Endothelial cell of umbilical vein (primary cell): Measurements from ENCODE around the gene CMC4. TPM values are rescaled to one million over a fixed set of nuclear protein-coding genes. Genes with fewer than 3 reads are reported as not detected.

Experiments
- BruUV-seq: library from RNA; stranded (reverse); fragments of 400-500 nt; replicated peaks from 2 replicates; lab custom pipeline; 2021; lab: Mats Ljungman, UMichigan
- CTCF ChIA-PET: fragments of 300-600, 350-600 bp; sonication (Branson Sonifier 250); formaldehyde crosslinking; loops from one replicate; lab custom pipeline; 2021; ENCODE audit warnings: antibody characterized with exemption, inconsistent platforms; lab: Charles Lee
- POLR2A ChIA-PET: fragments of 300-600, 350-600 bp; sonication (Branson Sonifier 250); formaldehyde crosslinking; loops from one replicate; lab custom pipeline; 2021; ENCODE audit warnings: antibody characterized with exemption, inconsistent platforms; lab: Charles Lee
- DNase-seq: peaks from one replicate; pipeline ENCODE4 v3.0.0-alpha.2; 2011; ENCODE audit warnings: low read depth, low spot score
- FAIRE-seq: peaks from 2 replicates; lab custom pipeline; 2011; peaks lifted over from hg19 to GRCh38; lab: Jason Lieb, UNC
- H2AFZ ChIP-seq: 2 replicates; pipeline ENCODE4 v1.6.0; 2012; ENCODE audit warnings: low read depth, low read length, control low read depth, inconsistent platforms
- H3K27ac ChIP-seq: 2 replicates; pipeline ENCODE4 v1.5.1; 2011; ENCODE audit warnings: low read depth, mild to moderate bottlenecking, control low read depth, low read length, moderate library complexity; ENCODE audit not compliant: insufficient read depth
- H3K27me3 ChIP-seq, 2 experiments: 2 replicates each; pipeline versions ENCODE4 v1.6.0 to v1.6.1; 2011; ENCODE audit warnings: low read length in 2 of 2, mixed read lengths in 1 of 2; ENCODE audit not compliant: control insufficient read depth in 2 of 2, insufficient read depth in 2 of 2
- H3K36me3 ChIP-seq, 2 experiments: 2 replicates in 1 of 2; 3 replicates in 1 of 2; pipeline ENCODE4 v1.5.1; 2011; ENCODE audit warnings: low read length in 2 of 2, mild to moderate bottlenecking in 1 of 2, moderate library complexity in 1 of 2; ENCODE audit not compliant: control insufficient read depth in 2 of 2, insufficient read depth in 2 of 2; ENCODE audit errors: extremely low read depth in 1 of 2
- H3K4me1 ChIP-seq: 3 replicates; pipeline ENCODE4 v1.5.1; 2011; ENCODE audit warnings: mild to moderate bottlenecking, low read length; ENCODE audit not compliant: control insufficient read depth, insufficient read depth; ENCODE audit errors: extremely low read depth
- H3K4me2 ChIP-seq: 2 replicates; pipeline ENCODE4 v1.6.1; 2011; ENCODE audit warnings: low read length, control low read depth, mixed read lengths; ENCODE audit not compliant: insufficient read depth
- H3K4me3 ChIP-seq, 3 experiments: fragments of 200-600 bp in 1 of 3; sonication (generic), shearing (Covaris generic) in 1 of 3; replicated peaks in 1 of 3; 2 replicates each; pipeline ENCODE4 v1.5.1; 2011 to 2016; ENCODE audit warnings: control low read depth in 3 of 3, low read length in 3 of 3, mild to moderate bottlenecking in 2 of 3, inconsistent platforms in 1 of 3, low read depth in 1 of 3, moderate library complexity in 1 of 3; ENCODE audit not compliant: insufficient read depth in 1 of 3
- H3K79me2 ChIP-seq: 2 replicates; pipeline ENCODE4 v1.6.0; 2012; ENCODE audit warnings: low read length, inconsistent platforms; ENCODE audit not compliant: control insufficient read depth, insufficient read depth
- H3K9ac ChIP-seq: replicated peaks from 2 replicates; pipeline ENCODE3; 2011; ENCODE audit warnings: low read length, control low read depth; ENCODE audit not compliant: insufficient read depth; ENCODE audit errors: extremely low read depth
- H3K9me1 ChIP-seq: replicated peaks from 3 replicates; pipeline ENCODE4 v1.6.0; 2011; ENCODE audit warnings: mild to moderate bottlenecking, low read length; ENCODE audit not compliant: control insufficient read depth, insufficient read depth; ENCODE audit errors: extremely low read depth
- H3K9me3 ChIP-seq: replicated peaks from 2 replicates; pipeline ENCODE4 v1.5.1; 2012; ENCODE audit warnings: low read length, inconsistent platforms; ENCODE audit not compliant: control insufficient read depth, insufficient read depth
- H4K20me1 ChIP-seq: replicated peaks from 2 replicates; pipeline ENCODE3; 2011; ENCODE audit warnings: mild to moderate bottlenecking, low read length; ENCODE audit not compliant: control insufficient read depth, insufficient read depth; ENCODE audit errors: extremely low read depth
- EZH2 ChIP-seq: IDR thresholded peaks from 2 replicates; pipeline ENCODE4 v1.6.1; 2012; ENCODE audit warnings: borderline replicate concordance, low read depth, mild to moderate bottlenecking, moderate library complexity, low read length, inconsistent platforms; ENCODE audit not compliant: severe bottlenecking
- FOS ChIP-seq: IDR thresholded peaks from 2 replicates; pipeline ENCODE4 v1.6.1; 2011; ENCODE audit warnings: mild to moderate bottlenecking, low read length, moderate library complexity, borderline replicate concordance; ENCODE audit not compliant: insufficient read depth
- GATA2 ChIP-seq: IDR thresholded peaks from 2 replicates; pipeline ENCODE4 v1.7.0; 2011; ENCODE audit warnings: low read depth, mild to moderate bottlenecking, moderate library complexity, mixed read lengths, low read length; ENCODE audit not compliant: insufficient read length, insufficient read depth
- JUN ChIP-seq: IDR thresholded peaks from 2 replicates; pipeline ENCODE4 v1.6.1; 2011; ENCODE audit warnings: borderline replicate concordance, low read depth; ENCODE audit not compliant: insufficient read length, insufficient read depth
- MYC ChIP-seq: IDR thresholded peaks from one replicate; pipeline ENCODE4 v1.6.1; 2011; ENCODE audit warnings: mild to moderate bottlenecking, low read depth, low read length
- POLR2A ChIP-seq: IDR thresholded peaks from 2 replicates; pipeline ENCODE4 v1.6.1; 2012; ENCODE audit warnings: low read depth, mild to moderate bottlenecking, control low read depth, low read length
- POLR2AphosphoS5 ChIP-seq: IDR thresholded peaks from 2 replicates; pipeline ENCODE4 v1.6.1; 2012; ENCODE audit warnings: low read depth, mild to moderate bottlenecking, control low read depth, low read length, moderate library complexity; ENCODE audit not compliant: insufficient read depth
- dilution Hi-C: fragments of 300-500 bp; cut with MboI; formaldehyde crosslinking; loops from one replicate; pipeline ENCODE4 v1.15.0; 2019; ENCODE audit warnings: low sequenced_read_pairs; ENCODE audit not compliant: extremely low pct_ligation_motif_present
- intact Hi-C: fragments of 100-400 bp; cut with micrococcal nuclease; formaldehyde crosslinking; loops from one replicate; pipeline ENCODE4 v1.10.0; 2022
- polyA plus RNA-seq, 4 experiments: library from polyadenylated mRNA; depleted of rRNA in 3 of 4; stranded (reverse) in 3 of 4; unstranded in 1 of 4; fragments of >200 nt; gene quantifications; 2 replicates each; pipeline versions ENCODE4 v1.2.1 to v1.2.3, GENCODE V29; 2011 to 2012; ENCODE audit warnings: missing spikeins in 1 of 4
- total RNA-seq: library from RNA; stranded (reverse); gene quantifications from 2 replicates; pipeline ENCODE4 v1.2.3, GENCODE V29; 2021
- TF ChIP-seq, protein P1 (sequence below), 2 donors: IDR thresholded peaks; 1 replicate in 1 of 2; 2 replicates in 1 of 2; pipeline ENCODE4 v1.5.1; 2011; ENCODE audit warnings: low read length in 2 of 2, mild to moderate bottlenecking in 2 of 2, moderate library complexity in 2 of 2, control low read depth in 1 of 2, inconsistent platforms in 1 of 2, low read depth in 1 of 2; ENCODE audit not compliant: insufficient read depth in 1 of 2; ENCODE audit errors: extremely low read depth in 1 of 2
- TF ChIP-seq, protein P2 (sequence below): IDR thresholded peaks from 2 replicates; pipeline ENCODE4 v1.6.1; 2011; ENCODE audit not compliant: insufficient read depth, insufficient read length

Gene CMC4
- total and polyA plus RNA-seq, 2 donors (not counting 3 experiments of a cell fraction or from before 2014, with no cell fraction given) = 3.2 to 6.7 TPM

DNA sequence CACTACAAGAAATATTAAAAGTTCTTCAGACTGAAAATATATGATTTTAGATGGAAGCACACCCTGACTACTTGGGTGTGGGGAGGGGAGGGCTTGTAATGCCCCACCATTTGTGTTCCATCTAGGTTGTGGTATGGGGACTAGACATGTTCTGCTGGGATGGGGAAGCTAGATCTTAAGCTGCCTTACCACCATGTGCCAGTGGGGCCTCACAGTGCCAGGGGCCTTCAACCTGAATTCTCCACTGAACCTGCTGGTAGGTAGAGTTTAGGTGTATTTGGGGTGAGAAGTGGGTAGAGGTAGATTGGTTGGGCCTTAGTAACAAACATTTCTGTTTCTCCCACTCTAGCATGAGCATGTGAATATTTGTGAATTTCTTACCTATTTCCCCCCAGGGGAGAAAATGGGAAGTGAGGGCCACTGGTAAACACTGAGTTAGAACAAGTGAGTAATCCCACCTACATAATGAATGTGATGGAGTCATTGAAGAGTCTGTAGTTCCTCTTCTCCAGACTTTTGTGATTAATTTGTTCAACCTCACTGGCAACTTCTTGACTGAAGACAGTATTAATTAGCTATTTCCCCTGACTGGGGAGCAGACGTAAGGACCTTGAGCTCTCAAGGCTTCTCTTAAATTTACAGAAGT is 44.4 kb upstream of the CMC4 start:
- dilution Hi-C loops = no loop called here
- no peak overlapping the region for H2AFZ ChIP-seq
- BruUV-seq = no TSS peak
- H3K4me3 ChIP-seq = no peak overlapping the region
- H3K27ac ChIP-seq = no peak overlapping the region
- no peaks in the 10 kb centered on the region for H3K27me3 ChIP-seq
- no peaks in the 10 kb centered on the region for H3K9me1 ChIP-seq
- intact Hi-C loops = no loop called here
- H4K20me1 ChIP-seq = no peaks in the 10 kb centered on the region
- no peaks in the 10 kb centered on the region for H3K79me2 ChIP-seq
- no peak for FAIRE-seq
- H3K4me1 ChIP-seq = no peaks in the 10 kb centered on the region
- no peak overlapping the region for H3K4me2 ChIP-seq
- CTCF ChIA-PET = no interaction called here
- POLR2A ChIA-PET = no interaction called here
- no peak overlapping the region for H3K9ac ChIP-seq
- H3K9me3 ChIP-seq = no peaks in the 10 kb centered on the region
- H3K36me3 ChIP-seq = peaks cover 0 to 2% of the 10 kb centered on the region in 2 experiments
- TF ChIP-seq POLR2A = no peak
- TF ChIP-seq GATA2 = no peak
- TF ChIP-seq, protein P1, sequence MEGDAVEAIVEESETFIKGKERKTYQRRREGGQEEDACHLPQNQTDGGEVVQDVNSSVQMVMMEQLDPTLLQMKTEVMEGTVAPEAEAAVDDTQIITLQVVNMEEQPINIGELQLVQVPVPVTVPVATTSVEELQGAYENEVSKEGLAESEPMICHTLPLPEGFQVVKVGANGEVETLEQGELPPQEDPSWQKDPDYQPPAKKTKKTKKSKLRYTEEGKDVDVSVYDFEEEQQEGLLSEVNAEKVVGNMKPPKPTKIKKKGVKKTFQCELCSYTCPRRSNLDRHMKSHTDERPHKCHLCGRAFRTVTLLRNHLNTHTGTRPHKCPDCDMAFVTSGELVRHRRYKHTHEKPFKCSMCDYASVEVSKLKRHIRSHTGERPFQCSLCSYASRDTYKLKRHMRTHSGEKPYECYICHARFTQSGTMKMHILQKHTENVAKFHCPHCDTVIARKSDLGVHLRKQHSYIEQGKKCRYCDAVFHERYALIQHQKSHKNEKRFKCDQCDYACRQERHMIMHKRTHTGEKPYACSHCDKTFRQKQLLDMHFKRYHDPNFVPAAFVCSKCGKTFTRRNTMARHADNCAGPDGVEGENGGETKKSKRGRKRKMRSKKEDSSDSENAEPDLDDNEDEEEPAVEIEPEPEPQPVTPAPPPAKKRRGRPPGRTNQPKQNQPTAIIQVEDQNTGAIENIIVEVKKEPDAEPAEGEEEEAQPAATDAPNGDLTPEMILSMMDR (IDR thresholded peaks at IDR 0.05; ENCODE audit: extremely low read depth in 1 of 2, insufficient read depth in 1 of 2, low read depth in 1 of 2, low read length in 2 of 2) = no peak
- TF ChIP-seq JUN = no peak
- DNase-seq = no peak

DNA sequence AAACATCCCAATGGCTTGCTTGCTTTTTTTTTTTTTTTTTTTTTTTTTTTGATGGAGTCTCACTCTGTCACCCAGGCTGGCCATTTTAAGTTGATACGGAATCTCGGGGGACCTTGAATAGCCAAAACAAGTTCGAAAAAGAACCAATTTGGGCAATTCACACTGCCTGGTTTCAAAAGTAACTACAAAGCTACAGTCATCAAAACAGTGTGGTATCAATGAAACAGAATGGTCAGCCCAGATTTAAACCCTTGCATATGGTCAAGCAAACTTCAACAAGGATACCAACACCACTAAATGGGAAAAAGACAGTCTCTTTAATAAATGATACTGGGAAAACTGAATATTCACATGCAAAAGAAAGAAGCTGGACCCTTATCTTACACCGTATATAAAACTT is 42.2 kb upstream of the CMC4 start:
- no peaks in the 10 kb centered on the region for H3K9me3 ChIP-seq
- no peaks in the 10 kb centered on the region for H3K36me3 ChIP-seq
- H3K4me3 ChIP-seq = no peak overlapping the region
- intact Hi-C loops (no loop called here), dilution Hi-C loops (no loop called here)
- no peaks in the 10 kb centered on the region for H4K20me1 ChIP-seq
- BruUV-seq = no TSS peak
- DNase-seq (no peak), FAIRE-seq (no peak)
- no peaks in the 10 kb centered on the region for H3K27me3 ChIP-seq
- no peak overlapping the region for H2AFZ ChIP-seq
- no peak overlapping the region for H3K4me2 ChIP-seq
- ChIA-PET CTCF (interaction anchor here (0.6 kb wide), 1 partner anchor 82 kb away, joined by 6 read pairs; no protein-coding TSS in a partner anchor), POLR2A (no interaction called here)
- TF ChIP-seq MYC = no peak
- TF ChIP-seq GATA2 = no peak
- TF ChIP-seq JUN = no peak
- TF ChIP-seq, protein P1 (IDR thresholded peaks at IDR 0.05; ENCODE audit: extremely low read depth in 1 of 2, insufficient read depth in 1 of 2, low read depth in 1 of 2, low read length in 2 of 2) = no peak
- TF ChIP-seq, protein P2, sequence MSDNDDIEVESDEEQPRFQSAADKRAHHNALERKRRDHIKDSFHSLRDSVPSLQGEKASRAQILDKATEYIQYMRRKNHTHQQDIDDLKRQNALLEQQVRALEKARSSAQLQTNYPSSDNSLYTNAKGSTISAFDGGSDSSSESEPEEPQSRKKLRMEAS = no peak
- no peak for TF ChIP-seq POLR2AphosphoS5
- no peak for TF ChIP-seq EZH2
- TF ChIP-seq POLR2A = no peak
- TF ChIP-seq FOS = no peak
- no peaks in the 10 kb centered on the region for H3K4me1 ChIP-seq
- no peaks in the 10 kb centered on the region for H3K9me1 ChIP-seq
- H3K27ac ChIP-seq = no peak overlapping the region
- H3K9ac ChIP-seq = no peak overlapping the region
- no peaks in the 10 kb centered on the region for H3K79me2 ChIP-seq
